Activated CD8-positive, alpha-beta memory T cell treated with anti-CD3 and anti-CD28 coated beads, Interleukin-2, amount 50 U/mL, for 4 hours (primary cell): ENCODE measurements around the gene CCDC174.
"Not testable (repeated sequence)": the region's sequence is repeated elsewhere in the genome, so short reads cannot be mapped to it uniquely, and the experiment has no call there.

Experiments
- DNase-seq: peaks from one replicate; pipeline ENCODE4 v3.0.0-alpha.2; 2020

The CCDC174 gene

GRCh38 chr3:14651440-14652251 is at the start of gene CCDC174:
Gene CCDC174, plus strand, starts transcription at chr3:14651762. Its CDS starts 75 bp downstream, at chr3:14651837.
- DNase-seq: peak; percentile 92

- DNase-seq: no peak
These were observed 49.4 kb upstream of the CCDC174 start for GRCh38 chr3:14602006-14602803.

GRCh38 chr3:14602804-14603644 is 48.5 kb upstream of the CCDC174 start:
- no peak for DNase-seq

GRCh38 chr3:14605067-14605466 is 46.5 kb upstream of the CCDC174 start:
- DNase-seq: no peak

GRCh38 chr3:14605744-14606143 is 45.8 kb upstream of the CCDC174 start:
- no peak for DNase-seq

GRCh38 chr3:14606669-14607339 is 44.8 kb upstream of the CCDC174 start:
- DNase-seq: no peak

- DNase-seq: no peak
These were observed 43.3 kb upstream of the CCDC174 start for GRCh38 chr3:14608298-14608697.

- not testable (repeated sequence) for DNase-seq
These were observed 42.5 kb upstream of the CCDC174 start for GRCh38 chr3:14609058-14609457.

- DNase-seq: no peak
These were observed 42.1 kb upstream of the CCDC174 start for GRCh38 chr3:14609506-14609905.

- DNase-seq: no peak
These were observed 41.6 kb upstream of the CCDC174 start for GRCh38 chr3:14609941-14610340.

GRCh38 chr3:14614189-14614588 is 37.4 kb upstream of the CCDC174 start:
- no peak for DNase-seq

GRCh38 chr3:14614862-14615261 is 36.7 kb upstream of the CCDC174 start:
- no peak for DNase-seq

- no peak for DNase-seq
These were observed 34.7 kb upstream of the CCDC174 start for GRCh38 chr3:14616606-14617507.

- DNase-seq: no peak
These were observed 34.0 kb upstream of the CCDC174 start for GRCh38 chr3:14617508-14618023.

- no peak for DNase-seq
These were observed 32.0 kb upstream of the CCDC174 start for GRCh38 chr3:14619605-14620004.

- no peak for DNase-seq
These were observed 31.1 kb upstream of the CCDC174 start for GRCh38 chr3:14620512-14620911.

GRCh38 chr3:14621093-14621492 is 30.5 kb upstream of the CCDC174 start:
- DNase-seq: no peak

GRCh38 chr3:14622368-14622767 is 29.2 kb upstream of the CCDC174 start:
- DNase-seq: no peak

GRCh38 chr3:14623569-14624051 is 28.0 kb upstream of the CCDC174 start:
- no peak for DNase-seq

- DNase-seq: no peak
These were observed 27.1 kb upstream of the CCDC174 start for GRCh38 chr3:14624498-14624897.

GRCh38 chr3:14625443-14625842 is 26.1 kb upstream of the CCDC174 start:
- no peak for DNase-seq
